ENCODE data around the gene NPHP4. TPM values are rescaled to one million over a fixed set of nuclear protein-coding genes. Genes with fewer than 3 reads are reported as not detected.

Gene NPHP4
- total and polyA plus RNA-seq, 2 donors (not counting 3 experiments of a cell fraction or from before 2014, with no cell fraction given): 4.4 to 11.7 TPM

- intact Hi-C loops (cut with micrococcal nuclease): loop anchor here (1.0 to 2.0 kb wide), 2 partner anchors 59 to 206 kb away; partner anchors contain the start of gene RPL22
- H3K9ac ChIP-seq (replicated peaks; ENCODE audit: extremely low read depth, insufficient read depth, low read length): no peak overlapping the region
- ChIA-PET POLR2A (no interaction called here), CTCF (interaction anchor here (1.1 to 1.4 kb wide), 2 partner anchors 11 to 213 kb away, joined by 4 to 7 read pairs; partner anchors contain the start of gene RNF207)
- H3K4me3 ChIP-seq (replicated peaks in 1 of 3; ENCODE audit: insufficient read depth in 1 of 3, low read depth in 1 of 3, low read length in 3 of 3): peak overlapping the region; percentile 36 to 83 (median 74)
- no TSS peak for BruUV-seq (replicated peaks)
- FAIRE-seq (no peak), DNase-seq (ENCODE audit: low read depth, low spot score) (no peak)
- no peaks in the 10 kb centered on the region for H4K20me1 ChIP-seq (replicated peaks; ENCODE audit: control insufficient read depth, extremely low read depth, insufficient read depth, low read length)
- no peaks in the 10 kb centered on the region for H3K9me3 ChIP-seq (replicated peaks; ENCODE audit: control insufficient read depth, insufficient read depth, low read length)
- no peaks in the 10 kb centered on the region for H3K9me1 ChIP-seq (replicated peaks; ENCODE audit: control insufficient read depth, extremely low read depth, insufficient read depth, low read length)
- no peaks in the 10 kb centered on the region for H3K36me3 ChIP-seq (ENCODE audit: control insufficient read depth in 2 of 2, extremely low read depth in 1 of 2, insufficient read depth in 2 of 2, low read length in 2 of 2)
- H3K79me2 ChIP-seq (ENCODE audit: control insufficient read depth, insufficient read depth, low read length): no peaks in the 10 kb centered on the region
- H2AFZ ChIP-seq (ENCODE audit: low read depth, low read length): peak overlapping the region; percentile 81
- peak overlapping the region; percentile 59 for H3K4me2 ChIP-seq (ENCODE audit: insufficient read depth, low read length)
- dilution Hi-C loops (cut with MboI; ENCODE audit: extremely low pct_ligation_motif_present, low sequenced_read_pairs): no loop called here
- TF ChIP-seq POLR2A (IDR thresholded peaks at IDR 0.05; ENCODE audit: low read depth, low read length): no peak
- no peak for TF ChIP-seq JUN (IDR thresholded peaks at IDR 0.05; ENCODE audit: borderline replicate concordance, insufficient read depth, insufficient read length, low read depth)
- TF ChIP-seq MYC (IDR thresholded peaks at IDR 0.05; ENCODE audit: low read depth, low read length): no peak
- TF ChIP-seq POLR2AphosphoS5 (IDR thresholded peaks at IDR 0.05; ENCODE audit: insufficient read depth, low read depth, low read length): no peak
- no peak for TF ChIP-seq GATA2 (IDR thresholded peaks at IDR 0.05; ENCODE audit: insufficient read depth, insufficient read length, low read depth, low read length)
- TF ChIP-seq FOS (IDR thresholded peaks at IDR 0.05; ENCODE audit: borderline replicate concordance, insufficient read depth, low read length): no peak
- TF ChIP-seq EZH2 (IDR thresholded peaks at IDR 0.05; ENCODE audit: borderline replicate concordance, low read depth, low read length, severe bottlenecking): no peak
- TF ChIP-seq CTCF (IDR thresholded peaks at IDR 0.05; ENCODE audit: extremely low read depth in 1 of 2, insufficient read depth in 1 of 2, low read depth in 1 of 2, low read length in 2 of 2): no peak
- no peak for TF ChIP-seq MAX (IDR thresholded peaks at IDR 0.05; ENCODE audit: insufficient read depth, insufficient read length)
- no peak overlapping the region for H3K27ac ChIP-seq (ENCODE audit: insufficient read depth, low read depth, low read length)
- H3K27me3 ChIP-seq (ENCODE audit: control insufficient read depth in 2 of 2, insufficient read depth in 2 of 2, low read length in 2 of 2): no peaks in the 10 kb centered on the region
- peaks cover 10% of the 10 kb centered on the region for H3K4me1 ChIP-seq (ENCODE audit: control insufficient read depth, extremely low read depth, insufficient read depth, low read length)
Measured at GRCh38 chr1:5992814-5993555, 760 bp upstream of the NPHP4 start.

Data from endothelial cell of umbilical vein (primary cell).